HG03097 (cell line): ENCODE results near the gene FAM117A.
"Not testable (repeated sequence)": the region's sequence is repeated elsewhere in the genome, so short reads cannot be mapped to it uniquely, and the experiment has no call there.

Source experiments
- ATAC-seq: cut with Tn5 transposase; IDR thresholded peaks from one replicate; pipeline ENCODE4 v1.9.1; 2021; ENCODE audit not compliant: unreplicated experiment, low FRiP score

The FAM117A gene

GRCh38 chr17:49741692-49742076 lies 22.2 kb downstream of the FAM117A start:
- ATAC-seq, result no peak

- ATAC-seq, result no peak
Observed at GRCh38 chr17:49741009-49741691, 22.8 kb downstream of the FAM117A start.

- ATAC-seq, result no peak
Observed at GRCh38 chr17:49739641-49740271, 24.2 kb downstream of the FAM117A start.

- ATAC-seq, result no peak
Observed at GRCh38 chr17:49738456-49739163, 25.3 kb downstream of the FAM117A start.

- no peak for ATAC-seq
Observed at GRCh38 chr17:49734515-49735490, 29.1 kb downstream of the FAM117A start.

GRCh38 chr17:49731435-49731831 lies 32.5 kb downstream of the FAM117A start:
- ATAC-seq, result no peak

- ATAC-seq, result no peak
Observed at GRCh38 chr17:49730785-49731434, 33.0 kb downstream of the FAM117A start.

- no peak for ATAC-seq
Observed at GRCh38 chr17:49730078-49730784, 33.7 kb downstream of the FAM117A start.

GRCh38 chr17:49729069-49729468 lies 34.9 kb downstream of the FAM117A start:
- no peak for ATAC-seq

GRCh38 chr17:49728425-49728824 lies 35.5 kb downstream of the FAM117A start:
- ATAC-seq, result no peak

GRCh38 chr17:49727380-49727779 lies 36.6 kb downstream of the FAM117A start:
- no peak for ATAC-seq

GRCh38 chr17:49725452-49726130 lies 38.3 kb downstream of the FAM117A start:
- ATAC-seq, result no peak

- not testable (repeated sequence) for ATAC-seq
Observed at GRCh38 chr17:49724552-49724951, 39.4 kb downstream of the FAM117A start.

- ATAC-seq, result no peak
Observed at GRCh38 chr17:49723423-49723822, 40.5 kb downstream of the FAM117A start.

- ATAC-seq, result no peak
Observed at GRCh38 chr17:49722066-49722465, 41.9 kb downstream of the FAM117A start.

GRCh38 chr17:49717371-49717861 lies 46.5 kb downstream of the FAM117A start:
- no peak for ATAC-seq

- ATAC-seq, result no peak
Observed at GRCh38 chr17:49716668-49717364, 47.1 kb downstream of the FAM117A start.

- ATAC-seq, result no peak
Observed at GRCh38 chr17:49715717-49716279, 48.1 kb downstream of the FAM117A start.
